Inferior parietal cortex (tissue), 1 donor: ENCODE data around the gene RPL11.
"Not testable (repeated sequence)": the region's sequence is repeated elsewhere in the genome, so short reads cannot be mapped to it uniquely, and the experiment has no call there.

Experiments used
- DNase-seq: peaks from one replicate; pipeline ENCODE4 v3.0.0-alpha.2; 2016; ENCODE audit errors: extremely low spot score

RPL11 gene

DNA sequence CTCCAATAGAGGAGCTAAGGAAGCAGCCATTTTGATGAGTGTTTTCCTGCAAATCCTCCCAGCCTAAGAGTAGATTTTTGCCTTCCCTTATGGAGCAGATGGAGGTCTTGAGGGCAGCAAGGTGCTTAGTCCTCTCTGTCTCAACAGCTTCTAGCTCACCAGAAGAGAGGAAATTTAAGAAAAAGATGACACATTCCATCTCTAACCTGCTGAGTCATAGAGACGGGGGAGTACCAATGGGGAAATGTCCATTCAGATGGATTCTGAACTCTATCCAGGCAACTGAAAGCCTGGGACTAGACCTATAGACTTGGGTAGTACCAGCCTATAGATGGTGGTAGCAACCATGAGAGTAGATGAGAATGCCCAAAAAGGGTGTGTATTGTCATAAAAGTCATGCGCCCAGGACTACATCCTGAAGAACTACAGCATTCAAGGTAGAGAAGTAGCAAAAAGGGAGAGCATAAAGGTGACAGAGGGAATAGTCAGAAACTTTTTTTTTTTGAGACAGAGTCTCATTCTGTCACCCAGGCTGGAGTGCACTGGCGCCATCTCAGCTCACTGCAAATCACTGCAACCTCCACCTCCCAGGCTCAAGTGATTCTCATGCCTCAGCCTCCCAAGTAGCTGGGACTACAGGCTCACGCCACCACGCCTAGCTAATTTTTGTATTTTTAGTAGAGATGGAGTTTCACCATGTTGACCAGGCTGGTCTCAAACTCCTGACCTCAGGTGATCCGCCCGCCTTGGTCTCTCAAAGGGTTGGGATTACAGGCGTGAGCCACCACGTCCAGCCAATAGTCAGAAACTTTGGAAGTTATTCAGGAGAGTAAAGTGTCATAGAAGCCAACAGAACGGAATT, 41.0 kb downstream of the RPL11 start:
- DNase-seq = no peak

DNA sequence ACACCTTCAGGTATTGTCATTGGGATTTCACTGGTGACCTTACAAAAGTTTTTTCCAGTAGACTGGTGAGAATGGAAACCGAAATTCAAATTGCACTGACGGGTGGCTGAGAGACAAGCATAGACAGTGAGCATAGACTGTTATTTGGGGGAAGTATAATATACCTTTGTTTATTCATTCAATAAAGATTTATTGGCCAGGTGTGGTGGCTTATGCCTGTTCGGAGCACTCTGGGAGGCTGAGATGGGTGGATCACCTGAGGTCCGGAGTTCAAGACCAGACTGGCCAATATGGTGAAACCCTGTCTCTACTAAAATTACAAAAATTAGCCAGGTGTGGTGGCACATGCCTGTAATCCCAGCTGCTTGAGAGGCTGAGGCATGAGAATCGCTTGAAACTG, 41.7 kb downstream of the RPL11 start:
- not testable (repeated sequence) for DNase-seq

DNA sequence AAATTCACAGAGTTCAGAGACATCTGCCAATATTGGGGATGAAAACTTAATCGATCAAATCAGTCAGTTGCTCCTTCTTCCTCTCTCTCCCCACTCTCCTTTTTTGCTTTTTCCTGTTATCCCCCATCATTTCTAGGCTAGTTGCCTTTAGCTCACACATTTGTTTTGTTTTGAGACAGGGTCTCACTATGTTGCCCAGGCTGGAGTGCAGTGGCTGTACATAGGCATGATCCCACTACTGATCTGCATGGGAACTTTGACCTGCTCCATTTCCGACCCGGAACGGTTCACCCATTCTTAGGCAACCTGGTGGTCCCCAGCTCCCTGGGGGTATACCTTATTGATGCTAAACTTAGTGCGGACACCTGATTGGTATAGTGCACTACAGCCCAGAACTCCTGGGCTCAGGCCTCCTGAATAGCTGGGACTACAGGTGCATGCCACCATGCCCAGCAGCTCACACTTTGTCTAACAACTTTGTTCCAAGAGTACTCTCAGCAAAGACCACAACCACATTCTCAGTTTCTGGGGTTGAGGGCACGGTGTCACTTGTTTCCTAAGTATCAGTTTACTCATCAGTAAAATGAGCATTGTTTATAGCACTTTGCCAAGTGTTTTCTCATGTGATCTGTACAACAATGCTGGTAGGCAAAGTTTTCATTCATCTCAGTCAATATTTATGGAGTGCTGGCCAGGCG, 45.0 kb downstream of the RPL11 start:
- DNase-seq = no peak

DNA sequence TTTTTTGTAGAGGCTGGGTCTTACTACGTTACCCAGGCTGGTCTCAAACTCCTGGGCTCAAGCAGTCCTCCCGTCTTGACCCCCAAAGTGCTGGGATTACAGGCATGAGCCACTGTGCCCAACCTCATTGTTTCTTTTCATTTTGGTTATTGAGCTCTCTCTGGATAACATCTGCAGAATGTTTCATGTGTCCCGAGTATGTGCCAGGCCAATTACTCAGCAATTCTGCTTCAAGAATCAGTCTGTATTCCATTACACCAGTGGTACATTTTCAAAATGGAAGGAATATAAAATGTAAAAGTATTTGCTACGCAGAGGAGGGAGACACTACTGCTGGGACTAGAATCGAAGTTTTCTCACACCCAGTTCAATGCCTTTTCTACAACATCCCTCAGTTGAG, 50.0 kb downstream of the RPL11 start:
- DNase-seq = no peak

DNA sequence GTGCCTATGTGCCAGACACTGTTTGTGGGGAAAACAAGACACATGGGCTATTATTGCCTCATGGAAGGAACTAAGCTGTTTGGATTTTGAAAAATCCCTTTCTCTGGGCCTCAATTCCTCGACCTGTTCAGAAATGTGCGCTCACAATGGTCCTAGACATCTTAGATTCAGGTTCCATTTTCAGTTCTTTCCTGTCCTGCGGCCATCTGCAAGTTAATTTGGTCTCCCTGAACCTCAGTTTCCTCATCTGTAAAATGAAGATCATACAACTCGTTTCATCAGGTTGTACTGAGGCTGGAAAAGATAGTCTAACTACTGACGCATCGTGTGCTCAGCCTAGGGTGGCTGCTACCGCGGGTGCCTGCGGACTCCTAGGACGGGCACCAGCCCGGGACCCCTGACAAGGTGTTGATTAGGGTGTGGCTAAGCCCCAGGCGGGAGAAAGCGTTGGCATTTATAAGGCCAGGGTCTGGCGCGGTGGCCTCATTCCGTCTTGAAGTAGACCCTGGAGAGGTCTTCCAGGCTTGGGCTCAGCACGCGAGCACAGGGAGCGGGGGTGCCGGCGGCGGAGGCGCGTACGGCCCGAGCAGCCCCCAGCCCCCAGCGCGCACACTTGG, 51.2 kb downstream of the RPL11 start:
- no peak for DNase-seq

DNA sequence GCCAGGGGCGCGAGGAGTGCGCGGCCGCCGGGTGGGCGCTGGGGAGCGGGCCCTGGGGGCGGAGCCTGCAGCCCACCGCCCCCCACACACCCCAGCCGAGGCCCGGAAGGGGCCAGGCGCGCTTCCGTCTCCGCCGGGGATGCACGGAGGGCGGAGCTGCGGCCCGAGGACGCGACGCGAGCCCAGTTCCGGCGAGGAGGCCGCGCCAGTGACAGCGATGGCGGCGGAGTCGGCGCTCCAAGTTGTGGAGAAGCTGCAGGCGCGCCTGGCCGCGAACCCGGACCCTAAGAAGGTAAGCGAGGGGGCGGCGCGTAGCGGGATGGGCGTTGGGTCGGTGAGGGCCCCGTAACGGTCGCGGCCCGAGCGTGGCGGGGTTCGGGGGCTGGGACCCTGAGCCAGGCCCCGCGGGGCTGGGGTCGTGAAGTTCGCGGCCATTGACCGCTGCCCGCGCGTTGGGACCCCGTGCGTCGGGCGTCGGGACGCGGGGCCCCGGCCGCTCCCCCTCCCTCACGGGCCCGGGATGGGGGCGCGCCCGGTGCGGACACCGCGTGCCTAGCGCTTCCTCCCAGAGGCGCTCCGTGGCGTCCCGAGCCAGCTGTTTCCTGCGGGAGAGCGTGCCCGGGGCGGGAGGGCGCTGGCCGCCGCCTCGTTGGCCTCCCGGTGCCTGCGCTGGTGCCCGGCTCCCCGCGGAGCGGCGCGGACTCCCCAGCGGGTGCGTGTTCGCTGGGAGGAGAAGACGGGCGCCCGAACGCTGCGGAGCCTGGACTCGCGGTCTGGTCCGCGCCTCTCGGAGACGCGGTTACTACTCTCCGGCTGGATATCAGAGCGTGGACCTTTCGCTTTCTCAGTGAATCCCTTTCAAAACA, 51.9 kb downstream of the RPL11 start, which contains the start of gene ELOA:
Gene ELOA, plus strand, starts transcription at position 185 of the 866 bp plus-strand sequence. Its CDS starts 33 bp downstream, at position 218.
- peak; percentile 70 for DNase-seq

DNA sequence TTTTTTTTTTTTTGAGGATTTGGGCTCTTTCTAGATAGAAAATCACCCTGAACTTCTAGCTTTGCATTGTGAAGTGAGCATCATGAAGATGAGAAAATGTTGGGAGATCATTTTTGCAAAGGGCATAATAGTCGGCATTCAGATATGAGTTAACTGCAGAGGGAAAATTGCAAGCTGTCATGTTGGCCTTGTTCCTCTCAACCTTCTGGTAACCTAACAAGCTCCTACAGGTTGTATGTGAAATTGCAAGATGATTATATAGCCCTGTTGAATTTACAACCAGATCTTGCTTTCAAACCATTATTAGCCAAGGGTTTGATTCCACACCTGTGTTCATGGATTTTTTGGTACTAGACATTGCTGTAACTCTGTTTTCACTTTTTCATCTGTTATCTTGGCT, 53.9 kb downstream of the RPL11 start:
- DNase-seq = no peak
